Measurements from ENCODE around the gene LHCGR. TPM values are rescaled to one million over a fixed set of nuclear protein-coding genes. Genes with fewer than 3 reads are reported as not detected.

The LHCGR gene
- total and polyA plus RNA-seq, 2 of the 13 experiments (the other 11 are each of a cell fraction or from before 2014, with no cell fraction given), result not detected

DNA sequence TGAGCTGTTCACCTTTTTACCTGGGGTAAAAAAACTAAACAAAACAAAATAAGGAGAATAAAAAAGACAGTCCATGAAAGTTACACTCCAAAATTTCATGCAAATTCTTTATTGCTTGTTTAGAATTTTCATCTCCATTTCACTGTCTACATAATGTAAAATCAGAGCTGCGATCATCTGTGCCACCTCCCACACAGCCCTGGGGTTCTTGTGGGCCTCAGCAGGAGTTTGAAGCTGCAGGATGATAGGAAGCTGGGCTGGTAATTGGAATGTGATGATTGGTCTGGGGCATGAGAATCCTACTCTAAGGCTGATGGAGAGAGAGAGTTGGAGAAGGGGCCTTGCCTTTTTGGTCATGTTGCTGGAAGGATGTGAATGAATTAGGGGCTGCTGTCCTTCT is 4.2 kb upstream of the LHCGR start:
- Histone ChIP-seq H3K4me1 (ENCODE audit: insufficient read depth, low read length) (no peaks in the 10 kb centered on the region), H3K4me2 (ENCODE audit: low read depth, low read length) (no peak overlapping the region), H3K9me3 (ENCODE audit: low read length) (no peaks in the 10 kb centered on the region), H3K79me2 (ENCODE audit: insufficient read depth, low read length) (no peaks in the 10 kb centered on the region), H3K9ac (ENCODE audit: insufficient read depth, low read depth, low read length) (no peak overlapping the region), H3K27ac (ENCODE audit: extremely low read length, insufficient read depth, low read length) (no peak overlapping the region), H2AFZ (ENCODE audit: low read length) (no peak overlapping the region), H3K27me3 (ENCODE audit: control insufficient read depth in 1 of 2, insufficient read depth in 2 of 2, low read length in 2 of 2) (peaks cover 3 to 18% of the 10 kb centered on the region in 2 experiments; a peak in 3 of 5 replicates), H4K20me1 (ENCODE audit: insufficient read depth, low read length) (no peaks in the 10 kb centered on the region), H3K36me3 (replicated peaks in 1 of 2; ENCODE audit: control insufficient read depth in 1 of 2, insufficient read depth in 2 of 2, low read length in 2 of 2) (no peaks in the 10 kb centered on the region), H3K4me3 (replicated peaks in 1 of 3; ENCODE audit: insufficient read depth in 1 of 3, low read depth in 2 of 3, low read length in 3 of 3) (no peak overlapping the region)
- ATAC-seq, result no peak
- no peak for FAIRE-seq
- in situ Hi-C loops (cut with HindIII; ENCODE audit: extremely low pct_ligation_motif_present, low pct_unique_long_range_greater_than_20kb) (no loop called here), intact Hi-C loops (cut with micrococcal nuclease; ENCODE audit: unreplicated experiment) (no loop called here)
- ChIA-PET POLR2A (no interaction called here), CTCF (ENCODE audit: low intra/inter-chr PET ratio, low total read pairs) (no interaction called here)
- TF ChIP-seq ZMAT3 (CRISPR knock-in tag; conservative IDR thresholded peaks at IDR 0.05) (no peak), ESRRA (CRISPR knock-in tag; IDR thresholded peaks at IDR 0.05; ENCODE audit: low read depth) (no peak), LCORL (IDR thresholded peaks at IDR 0.05) (no peak), LCORL (CRISPR knock-in tag; IDR thresholded peaks at IDR 0.05) (no peak), HMGXB4 (CRISPR knock-in tag; IDR thresholded peaks at IDR 0.05; ENCODE audit: borderline replicate concordance in 1 of 2, low read depth in 1 of 2) (no peak), NR2C2 (CRISPR knock-in tag; IDR thresholded peaks at IDR 0.05; ENCODE audit: borderline replicate concordance) (no peak), NR2F1 (CRISPR knock-in tag; IDR thresholded peaks at IDR 0.05) (no peak), ZNF367 (CRISPR knock-in tag; IDR thresholded peaks at IDR 0.05; ENCODE audit: borderline replicate concordance) (no peak), ZNF607 (CRISPR knock-in tag; IDR thresholded peaks at IDR 0.05; ENCODE audit: borderline replicate concordance) (no peak), KDM5A (IDR thresholded peaks at IDR 0.05; ENCODE audit: borderline replicate concordance, low read length) (no peak)
- TF ChIP-seq, protein P1, sequence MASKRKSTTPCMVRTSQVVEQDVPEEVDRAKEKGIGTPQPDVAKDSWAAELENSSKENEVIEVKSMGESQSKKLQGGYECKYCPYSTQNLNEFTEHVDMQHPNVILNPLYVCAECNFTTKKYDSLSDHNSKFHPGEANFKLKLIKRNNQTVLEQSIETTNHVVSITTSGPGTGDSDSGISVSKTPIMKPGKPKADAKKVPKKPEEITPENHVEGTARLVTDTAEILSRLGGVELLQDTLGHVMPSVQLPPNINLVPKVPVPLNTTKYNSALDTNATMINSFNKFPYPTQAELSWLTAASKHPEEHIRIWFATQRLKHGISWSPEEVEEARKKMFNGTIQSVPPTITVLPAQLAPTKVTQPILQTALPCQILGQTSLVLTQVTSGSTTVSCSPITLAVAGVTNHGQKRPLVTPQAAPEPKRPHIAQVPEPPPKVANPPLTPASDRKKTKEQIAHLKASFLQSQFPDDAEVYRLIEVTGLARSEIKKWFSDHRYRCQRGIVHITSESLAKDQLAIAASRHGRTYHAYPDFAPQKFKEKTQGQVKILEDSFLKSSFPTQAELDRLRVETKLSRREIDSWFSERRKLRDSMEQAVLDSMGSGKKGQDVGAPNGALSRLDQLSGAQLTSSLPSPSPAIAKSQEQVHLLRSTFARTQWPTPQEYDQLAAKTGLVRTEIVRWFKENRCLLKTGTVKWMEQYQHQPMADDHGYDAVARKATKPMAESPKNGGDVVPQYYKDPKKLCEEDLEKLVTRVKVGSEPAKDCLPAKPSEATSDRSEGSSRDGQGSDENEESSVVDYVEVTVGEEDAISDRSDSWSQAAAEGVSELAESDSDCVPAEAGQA (IDR thresholded peaks at IDR 0.05; ENCODE audit: low read depth), result no peak
- TF ChIP-seq, protein P1 (CRISPR knock-in tag; IDR thresholded peaks at IDR 0.05; ENCODE audit: borderline replicate concordance), result no peak
- WGBS (ENCODE audit: low lambda C conversion rate), result 0% methylated on average over 1 of the region's 1 CpG
- no TSS peak for BruUV-seq (replicated peaks)
- no peak for DNase-seq (ENCODE audit: low spot score)

All from HepG2 (cell line).